Activated B cell treated with CpG ODN at 0.5 μM for 24 hours (primary cell): ENCODE data around the gene NLRC5. TPM values are rescaled to one million over a fixed set of nuclear protein-coding genes. Genes with fewer than 3 reads are reported as not detected.

Source experiments
- ATAC-seq: fragments of 200-7000 bp; cut with Tn5 transposase; one replicate; pipeline ENCODE4 v1.10.0; 2021; ENCODE audit warnings: low read depth, mild to moderate bottlenecking, moderate library complexity
- CTCF ChIA-PET: fragments of 350-600 bp; sonication (Branson Sonifier 250); formaldehyde crosslinking; loops from one replicate; lab custom pipeline; 2021; ENCODE audit warnings: antibody characterized with exemption; lab: Charles Lee
- POLR2A ChIA-PET: fragments of 350-600 bp; sonication (Branson Sonifier 250); formaldehyde crosslinking; loops from one replicate; lab custom pipeline; 2021; ENCODE audit warnings: antibody characterized with exemption; lab: Charles Lee
- DNase-seq: peaks from one replicate; pipeline ENCODE4 v3.0.0; 2022
- H3K27ac Mint-ChIP-seq: one replicate; pipeline ENCODE4 v1.8.0; 2020; ENCODE audit warnings: mixed read lengths
- H3K27me3 Mint-ChIP-seq: one replicate; pipeline ENCODE4 v1.8.0; 2021; ENCODE audit warnings: mixed read lengths
- H3K36me3 Mint-ChIP-seq: one replicate; pipeline ENCODE4 v1.8.0; 2021; ENCODE audit warnings: low read depth, mixed read lengths
- H3K4me1 Mint-ChIP-seq: one replicate; pipeline ENCODE4 v1.8.0; 2021; ENCODE audit warnings: mixed read lengths
- H3K4me3 Mint-ChIP-seq: one replicate; pipeline ENCODE4 v1.8.0; 2020; ENCODE audit warnings: mild to moderate bottlenecking, mixed read lengths
- H3K9me3 Mint-ChIP-seq: one replicate; pipeline ENCODE4 v1.8.0; 2020; ENCODE audit warnings: mixed read lengths
- CTCF ChIP-seq: fragments of 200-600 bp; IDR thresholded peaks from one replicate; pipeline ENCODE4 v1.8.0; 2022; ENCODE audit warnings: antibody characterized with exemption, mild to moderate bottlenecking
- intact Hi-C: fragments of 100-400 bp; cut with micrococcal nuclease; formaldehyde crosslinking; loops from one replicate; pipeline ENCODE4 v1.15.1; 2024
- total RNA-seq: library from RNA; stranded (reverse); gene quantifications from 2 replicates; pipeline ENCODE4 v1.2.3, GENCODE V29; 2022

The NLRC5 gene
- total RNA-seq, 1 donor from 2014 or later = 372 TPM

- H3K4me1 Mint-ChIP-seq = peaks cover 24% of the 10 kb centered on the region
- H3K36me3 Mint-ChIP-seq = peaks cover 85% of the 10 kb centered on the region
Measured at GRCh38 chr16:57032931-57033330, 43.6 kb downstream of the NLRC5 start.

GRCh38 chr16:57036315-57036714 is 47.0 kb downstream of the NLRC5 start:
- no peak for TF ChIP-seq CTCF
- CTCF ChIA-PET = no interaction called here
- ATAC-seq (no peak), DNase-seq (no peak)
- peaks cover 84% of the 10 kb centered on the region for H3K36me3 Mint-ChIP-seq
- no peak overlapping the region for H3K4me3 Mint-ChIP-seq
- H3K4me1 Mint-ChIP-seq = peaks cover 48% of the 10 kb centered on the region
- POLR2A ChIA-PET = interaction anchor here (0.6 to 1.2 kb wide), 2 partner anchors 70 to 148 kb away, joined by 6 to 10 read pairs; no protein-coding TSS in a partner anchor
- peak overlapping the region; percentile 92 for H3K27ac Mint-ChIP-seq
- no peaks in the 10 kb centered on the region for H3K9me3 Mint-ChIP-seq
- intact Hi-C loops = no loop called here
- H3K27me3 Mint-ChIP-seq = no peaks in the 10 kb centered on the region

More at GRCh38 chr16:57032931-57033330, 43.6 kb downstream of the NLRC5 start:
- CTCF ChIA-PET = interaction anchor here (1.0 to 1.1 kb wide), 2 partner anchors 13 to 69 kb away, joined by 3 read pairs; no protein-coding TSS in a partner anchor
- intact Hi-C loops = no loop called here
- no peak for DNase-seq
- POLR2A ChIA-PET = interaction anchor here (0.7 to 1.5 kb wide), 4 partner anchors 10 to 62 kb away, joined by 3 to 6 read pairs (median 4); no protein-coding TSS in a partner anchor
- Mint-ChIP-seq H3K9me3 (no peaks in the 10 kb centered on the region), H3K27ac (peak overlapping the region; percentile 61), H3K27me3 (no peaks in the 10 kb centered on the region), H3K4me3 (no peak overlapping the region)
- no peak for TF ChIP-seq CTCF
- no peak for ATAC-seq

- peak overlapping the region; percentile 92 for H3K27ac Mint-ChIP-seq
- peaks cover 79% of the 10 kb centered on the region for H3K36me3 Mint-ChIP-seq
- ChIA-PET CTCF (no interaction called here), POLR2A (interaction anchor here (1.2 kb wide), 1 partner anchor 71 kb away, joined by 6 read pairs; no protein-coding TSS in a partner anchor)
- intact Hi-C loops = no loop called here
- ATAC-seq (no peak), DNase-seq (no peak)
- no peak overlapping the region for H3K4me3 Mint-ChIP-seq
- TF ChIP-seq CTCF = no peak
- no peaks in the 10 kb centered on the region for H3K27me3 Mint-ChIP-seq
- H3K9me3 Mint-ChIP-seq = no peaks in the 10 kb centered on the region
- H3K4me1 Mint-ChIP-seq = peaks cover 54% of the 10 kb centered on the region
Measured at GRCh38 chr16:57036945-57037344, 47.6 kb downstream of the NLRC5 start.

- H3K9me3 Mint-ChIP-seq = no peaks in the 10 kb centered on the region
- no peak overlapping the region for H3K4me3 Mint-ChIP-seq
- no peaks in the 10 kb centered on the region for H3K27me3 Mint-ChIP-seq
- H3K27ac Mint-ChIP-seq = peak overlapping the region; percentile 92
- POLR2A ChIA-PET = interaction anchor here (1.1 to 5.9 kb wide), 5 partner anchors 14 to 36 kb away, joined by 3 to 93 read pairs (median 6); no protein-coding TSS in a partner anchor
- peaks cover 64% of the 10 kb centered on the region for H3K4me1 Mint-ChIP-seq
- no peak for TF ChIP-seq CTCF
- no peak for DNase-seq
- intact Hi-C loops = no loop called here
- H3K36me3 Mint-ChIP-seq = peaks cover 81% of the 10 kb centered on the region
- CTCF ChIA-PET = interaction anchor here (1.3 to 2.2 kb wide), 2 partner anchors 49 to 74 kb away, joined by 3 to 7 read pairs; partner anchors contain the start of gene NLRC5
- no peak for ATAC-seq
Measured at GRCh38 chr16:57038166-57038565, 48.8 kb downstream of the NLRC5 start.

- intact Hi-C loops = no loop called here
- Mint-ChIP-seq H3K27ac (peak overlapping the region; percentile 92), H3K9me3 (no peaks in the 10 kb centered on the region), H3K27me3 (no peaks in the 10 kb centered on the region), H3K4me3 (peak overlapping the region; percentile 50), H3K4me1 (peaks cover 75% of the 10 kb centered on the region), H3K36me3 (peaks cover 80% of the 10 kb centered on the region)
- ATAC-seq (no peak), DNase-seq (no peak)
- CTCF ChIA-PET = interaction anchor here (0.7 to 2.2 kb wide), 3 partner anchors 50 to 75 kb away, joined by 3 to 7 read pairs (median 4); partner anchors contain the start of gene NLRC5
- POLR2A ChIA-PET = interaction anchor here (0.7 to 5.9 kb wide), 13 partner anchors 12 to 75 kb away, joined by 3 to 93 read pairs (median 4); partner anchors contain the start of gene NLRC5
- no peak for TF ChIP-seq CTCF
Measured at GRCh38 chr16:57039148-57039812, 49.9 kb downstream of the NLRC5 start.
